Suprapubic skin (tissue), 4 donors: Measurements from ENCODE around the gene MCC.

Experiments used
- EP300 ChIP-seq: sonication (generic); formaldehyde crosslinking; IDR thresholded peaks from one replicate; pipeline ENCODE4 v1.6.1; 2017; ENCODE audit warnings: antibody characterized with exemption
- POLR2A ChIP-seq, 2 donors: fragments of 450-650 bp; IDR thresholded peaks; one replicate each; pipeline ENCODE4 v1.6.1; 2017; ENCODE audit warnings: antibody characterized with exemption in 2 of 2, mild to moderate bottlenecking in 2 of 2, moderate library complexity in 2 of 2
- POLR2AphosphoS5 ChIP-seq, 3 donors: sonication (generic); formaldehyde crosslinking; IDR thresholded peaks; one replicate each; pipeline ENCODE4 v1.6.1; 2017; ENCODE audit warnings: antibody characterized with exemption in 3 of 3
- TF ChIP-seq, protein P1 (sequence below), 2 donors: fragments of 200-600 bp in 1 of 2; fragments of 450-650 bp in 1 of 2; sonication (generic) in 1 of 2; IDR thresholded peaks; one replicate each; pipeline ENCODE4 v1.5.1; 2016 to 2019; ENCODE audit warnings: antibody characterized with exemption in 2 of 2, mild to moderate bottlenecking in 1 of 2, moderate library complexity in 1 of 2

DNA sequence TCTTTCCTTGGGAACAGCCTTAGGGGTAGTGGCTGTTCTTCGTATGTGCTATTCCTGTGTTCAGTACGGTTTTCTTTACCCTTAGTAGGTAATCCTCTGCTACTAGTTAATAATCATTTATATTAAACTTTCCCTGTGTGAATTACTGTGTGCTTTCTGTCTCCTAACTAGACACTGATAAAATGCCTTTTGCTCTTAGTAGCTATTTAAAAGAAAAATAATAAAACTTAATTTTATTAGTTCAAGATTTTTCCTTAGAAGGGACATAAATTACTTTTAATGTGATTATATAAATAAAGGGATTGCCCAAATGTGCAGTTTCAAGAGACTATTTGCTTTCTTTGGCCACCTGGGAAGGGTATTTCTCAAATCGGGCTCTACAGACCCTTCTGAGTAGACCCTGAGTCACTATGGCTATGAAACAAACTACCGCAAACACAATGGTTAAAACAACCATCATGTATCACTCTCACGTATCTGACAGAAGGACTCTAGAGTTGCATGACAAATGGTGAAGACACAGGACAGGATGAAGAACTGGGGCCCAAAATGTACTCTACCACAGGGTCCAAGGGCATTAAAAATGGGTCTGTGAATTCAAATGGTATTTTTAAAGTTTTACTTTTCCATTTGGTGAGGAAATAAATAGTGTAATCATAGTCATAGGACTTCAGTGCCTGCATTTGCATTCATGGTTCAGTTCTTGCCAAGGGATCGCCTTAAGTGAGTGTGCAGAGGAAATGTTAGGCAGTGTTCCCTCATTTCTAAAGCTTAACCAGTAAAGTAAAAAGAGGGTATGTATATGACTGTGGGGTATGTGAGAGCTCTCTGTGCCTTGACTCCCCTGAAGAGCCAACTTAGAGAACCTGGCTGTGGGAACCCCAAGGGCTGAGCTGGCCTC is 150.5 kb downstream of the MCC start:
- no peak for TF ChIP-seq POLR2A (IDR thresholded peaks at IDR 0.05)
- TF ChIP-seq, protein P1, sequence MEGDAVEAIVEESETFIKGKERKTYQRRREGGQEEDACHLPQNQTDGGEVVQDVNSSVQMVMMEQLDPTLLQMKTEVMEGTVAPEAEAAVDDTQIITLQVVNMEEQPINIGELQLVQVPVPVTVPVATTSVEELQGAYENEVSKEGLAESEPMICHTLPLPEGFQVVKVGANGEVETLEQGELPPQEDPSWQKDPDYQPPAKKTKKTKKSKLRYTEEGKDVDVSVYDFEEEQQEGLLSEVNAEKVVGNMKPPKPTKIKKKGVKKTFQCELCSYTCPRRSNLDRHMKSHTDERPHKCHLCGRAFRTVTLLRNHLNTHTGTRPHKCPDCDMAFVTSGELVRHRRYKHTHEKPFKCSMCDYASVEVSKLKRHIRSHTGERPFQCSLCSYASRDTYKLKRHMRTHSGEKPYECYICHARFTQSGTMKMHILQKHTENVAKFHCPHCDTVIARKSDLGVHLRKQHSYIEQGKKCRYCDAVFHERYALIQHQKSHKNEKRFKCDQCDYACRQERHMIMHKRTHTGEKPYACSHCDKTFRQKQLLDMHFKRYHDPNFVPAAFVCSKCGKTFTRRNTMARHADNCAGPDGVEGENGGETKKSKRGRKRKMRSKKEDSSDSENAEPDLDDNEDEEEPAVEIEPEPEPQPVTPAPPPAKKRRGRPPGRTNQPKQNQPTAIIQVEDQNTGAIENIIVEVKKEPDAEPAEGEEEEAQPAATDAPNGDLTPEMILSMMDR (IDR thresholded peaks at IDR 0.05) = no peak
- TF ChIP-seq POLR2AphosphoS5 (IDR thresholded peaks at IDR 0.05) = no peak
- TF ChIP-seq EP300 = no peak
